Measurements from ENCODE around the gene GPC3.
"Not testable (repeated sequence)": the region's sequence is repeated elsewhere in the genome, so short reads cannot be mapped to it uniquely, and the experiment has no call there.

Gene GPC3

DNA sequence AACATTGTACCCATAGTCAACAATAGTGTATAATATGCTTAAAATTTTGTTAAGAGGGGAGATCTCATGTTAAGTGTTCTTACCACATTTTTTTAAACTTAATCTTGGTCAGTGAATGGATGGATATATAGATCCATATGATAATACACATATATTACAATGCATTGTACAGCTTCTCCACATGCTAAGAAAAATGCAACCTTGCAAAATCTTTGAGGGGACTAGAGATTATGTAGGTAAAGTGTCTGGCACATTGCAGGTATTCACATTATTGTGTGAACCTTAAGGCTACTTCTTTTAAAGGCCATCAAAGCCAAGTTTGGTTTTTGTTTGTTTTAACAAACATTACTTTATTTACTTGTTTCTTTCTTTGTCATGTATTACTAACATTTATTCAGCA is 10.4 kb upstream of the GPC3 start:
- TF ChIP-seq CTCF (IDR thresholded peaks at IDR 0.05; ENCODE audit: low read depth, low read length, missing control alignments), result no peak
- in situ Hi-C loops (cut with HindIII; ENCODE audit: low sequenced_read_pairs), result no loop called here
- no peak for DNase-seq (ENCODE audit: low read depth)
- H3K4me3 ChIP-seq (ENCODE audit: low read depth, low read length), result no peak overlapping the region

DNA sequence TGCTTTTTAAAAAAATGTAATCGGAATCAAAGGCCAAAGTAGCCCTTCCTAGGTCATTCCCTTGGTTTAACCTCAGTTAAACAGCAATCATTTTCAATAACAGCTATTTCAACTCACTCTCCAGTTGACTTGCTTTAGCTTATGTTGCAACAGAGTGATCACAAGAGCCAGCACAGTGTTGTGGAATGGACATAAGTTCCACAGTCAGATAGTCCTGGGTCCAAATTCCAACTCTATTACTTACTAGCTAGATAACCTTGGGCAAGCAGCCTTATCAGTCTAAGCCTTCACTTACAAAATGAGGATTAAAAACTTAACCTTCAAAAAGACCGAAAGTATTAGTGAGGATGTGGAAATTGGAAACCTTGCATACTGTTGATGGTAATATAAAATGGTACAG is 9.2 kb upstream of the GPC3 start:
- DNase-seq (ENCODE audit: low read depth), result no peak
- in situ Hi-C loops (cut with HindIII; ENCODE audit: low sequenced_read_pairs), result no loop called here
- no peak overlapping the region for H3K4me3 ChIP-seq (ENCODE audit: low read depth, low read length)
- TF ChIP-seq CTCF (IDR thresholded peaks at IDR 0.05; ENCODE audit: low read depth, low read length, missing control alignments), result no peak

GRCh38 chrX:133992882-133993281 is 7.5 kb upstream of the GPC3 start:
- no peak overlapping the region for H3K4me3 ChIP-seq (ENCODE audit: low read depth, low read length)
- in situ Hi-C loops (cut with HindIII; ENCODE audit: low sequenced_read_pairs), result no loop called here
- TF ChIP-seq CTCF (IDR thresholded peaks at IDR 0.05; ENCODE audit: low read depth, low read length, missing control alignments), result no peak
- DNase-seq (ENCODE audit: low read depth), result no peak

- no peak for DNase-seq (ENCODE audit: low read depth)
- in situ Hi-C loops (cut with HindIII; ENCODE audit: low sequenced_read_pairs), result no loop called here
- no peak for TF ChIP-seq CTCF (IDR thresholded peaks at IDR 0.05; ENCODE audit: low read depth, low read length, missing control alignments)
- no peak overlapping the region for H3K4me3 ChIP-seq (ENCODE audit: low read depth, low read length)
These were observed 6.4 kb upstream of the GPC3 start for GRCh38 chrX:133991814-133992213.

- DNase-seq (ENCODE audit: low read depth); in situ Hi-C loops (cut with HindIII; ENCODE audit: low sequenced_read_pairs); H3K4me3 ChIP-seq (ENCODE audit: low read depth, low read length): not testable (repeated sequence)
These were observed 5.7 kb upstream of the GPC3 start for GRCh38 chrX:133991057-133991456.

DNA sequence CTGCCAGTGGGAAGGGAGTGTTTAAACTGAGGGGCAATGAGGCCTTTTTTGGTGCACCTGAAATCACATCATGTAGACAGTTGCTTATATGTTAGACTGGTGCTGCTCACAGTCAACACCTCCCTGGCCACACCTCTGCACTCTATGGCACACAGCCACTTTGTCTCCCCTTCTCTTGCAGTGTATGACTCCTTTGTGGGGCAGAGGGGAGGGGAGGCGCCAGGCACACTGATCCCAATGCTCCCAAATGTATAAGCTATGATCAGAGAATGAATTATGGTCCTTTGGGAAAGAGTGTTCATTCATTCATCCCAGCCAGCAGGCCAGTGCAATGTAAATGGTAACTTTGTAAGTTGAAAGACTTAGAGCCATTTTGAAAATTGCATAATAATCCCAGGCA is 4.6 kb upstream of the GPC3 start:
- no peak for TF ChIP-seq CTCF (IDR thresholded peaks at IDR 0.05; ENCODE audit: low read depth, low read length, missing control alignments)
- in situ Hi-C loops (cut with HindIII; ENCODE audit: low sequenced_read_pairs), result no loop called here
- DNase-seq (ENCODE audit: low read depth), result no peak
- no peak overlapping the region for H3K4me3 ChIP-seq (ENCODE audit: low read depth, low read length)

GRCh38 chrX:133989490-133989889 is 4.1 kb upstream of the GPC3 start:
- TF ChIP-seq CTCF (IDR thresholded peaks at IDR 0.05; ENCODE audit: low read depth, low read length, missing control alignments), result no peak
- in situ Hi-C loops (cut with HindIII; ENCODE audit: low sequenced_read_pairs), result no loop called here

More at GRCh38 chrX:133989490-133989889, 4.1 kb upstream of the GPC3 start:
- no peak overlapping the region for H3K4me3 ChIP-seq (ENCODE audit: low read depth, low read length)
- DNase-seq (ENCODE audit: low read depth), result no peak

Measured in astrocyte of the cerebellum (primary cell).